ENCODE measurements around the gene DDX17.

- TF ChIP-seq CTCF (IDR thresholded peaks at IDR 0.05; ENCODE audit: poor library complexity, severe bottlenecking) = no peak
- no peak for TF ChIP-seq EZH2 (IDR thresholded peaks at IDR 0.05; ENCODE audit: borderline replicate concordance, insufficient read depth, low read length, poor library complexity, severe bottlenecking)
- no peak for TF ChIP-seq POLR2AphosphoS5 (IDR thresholded peaks at IDR 0.05)
- TF ChIP-seq TAF1 (IDR thresholded peaks at IDR 0.05; ENCODE audit: low read depth) = no peak
- TF ChIP-seq EP300 (conservative IDR thresholded peaks at IDR 0.05; ENCODE audit: poor library complexity, severe bottlenecking) = no peak
- TF ChIP-seq REST (IDR thresholded peaks at IDR 0.05; ENCODE audit: borderline replicate concordance) = no peak
- TF ChIP-seq RAD21 (conservative IDR thresholded peaks at IDR 0.05) = no peak
- no peak for TF ChIP-seq MXI1 (conservative IDR thresholded peaks at IDR 0.05; ENCODE audit: poor library complexity, severe bottlenecking)
- no peak for TF ChIP-seq SMC3 (conservative IDR thresholded peaks at IDR 0.05; ENCODE audit: poor library complexity)
These were observed 36.8 kb downstream of the DDX17 start for GRCh38 chr22:38469306-38469781.

All from neural cell (in vitro differentiated cells).